GM21825 (cell line): ENCODE data around the gene INPP5E.

Source experiments
- ATAC-seq: cut with Tn5 transposase; IDR thresholded peaks from one replicate; pipeline ENCODE4 v1.9.1; 2021; ENCODE audit warnings: mild to moderate bottlenecking, moderate library complexity; ENCODE audit not compliant: unreplicated experiment

INPP5E gene

DNA sequence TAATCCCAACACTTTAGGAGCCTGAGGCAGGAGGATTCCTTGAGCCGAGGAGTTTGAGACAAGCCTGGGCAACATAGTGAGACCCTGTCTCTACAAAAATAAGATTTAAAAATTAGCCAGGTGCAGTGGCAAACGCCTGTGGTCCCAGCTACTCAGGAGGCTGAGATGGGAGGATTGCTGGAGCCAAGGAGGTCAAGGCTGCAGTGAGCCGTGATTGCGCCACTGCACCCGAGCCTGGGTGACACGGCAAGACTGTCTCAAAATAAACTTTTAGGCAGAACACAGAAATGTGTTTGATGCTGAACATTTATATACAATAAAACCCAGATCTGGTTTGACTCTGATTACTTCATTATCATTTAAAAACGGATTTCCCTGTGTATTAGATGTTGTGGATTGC, 34.2 kb downstream of the INPP5E start:
- no peak for ATAC-seq

DNA sequence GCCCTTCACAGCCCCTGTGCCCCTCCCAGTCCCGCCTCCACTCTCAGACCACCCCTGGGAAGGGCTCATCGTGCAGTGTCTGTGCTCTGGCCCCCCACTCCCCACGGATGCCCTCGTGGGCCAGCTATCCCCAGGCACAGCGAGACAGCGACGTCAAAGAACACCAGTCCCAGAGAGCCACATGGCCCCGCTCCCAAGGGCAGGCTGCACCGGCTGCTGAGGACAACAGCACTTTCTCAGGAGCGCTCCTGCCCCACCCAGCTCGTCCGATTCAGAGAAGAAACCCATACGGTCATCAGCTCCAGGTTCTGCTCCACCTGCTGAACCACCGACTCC, 34.9 kb downstream of the INPP5E start:
- no peak for ATAC-seq

DNA sequence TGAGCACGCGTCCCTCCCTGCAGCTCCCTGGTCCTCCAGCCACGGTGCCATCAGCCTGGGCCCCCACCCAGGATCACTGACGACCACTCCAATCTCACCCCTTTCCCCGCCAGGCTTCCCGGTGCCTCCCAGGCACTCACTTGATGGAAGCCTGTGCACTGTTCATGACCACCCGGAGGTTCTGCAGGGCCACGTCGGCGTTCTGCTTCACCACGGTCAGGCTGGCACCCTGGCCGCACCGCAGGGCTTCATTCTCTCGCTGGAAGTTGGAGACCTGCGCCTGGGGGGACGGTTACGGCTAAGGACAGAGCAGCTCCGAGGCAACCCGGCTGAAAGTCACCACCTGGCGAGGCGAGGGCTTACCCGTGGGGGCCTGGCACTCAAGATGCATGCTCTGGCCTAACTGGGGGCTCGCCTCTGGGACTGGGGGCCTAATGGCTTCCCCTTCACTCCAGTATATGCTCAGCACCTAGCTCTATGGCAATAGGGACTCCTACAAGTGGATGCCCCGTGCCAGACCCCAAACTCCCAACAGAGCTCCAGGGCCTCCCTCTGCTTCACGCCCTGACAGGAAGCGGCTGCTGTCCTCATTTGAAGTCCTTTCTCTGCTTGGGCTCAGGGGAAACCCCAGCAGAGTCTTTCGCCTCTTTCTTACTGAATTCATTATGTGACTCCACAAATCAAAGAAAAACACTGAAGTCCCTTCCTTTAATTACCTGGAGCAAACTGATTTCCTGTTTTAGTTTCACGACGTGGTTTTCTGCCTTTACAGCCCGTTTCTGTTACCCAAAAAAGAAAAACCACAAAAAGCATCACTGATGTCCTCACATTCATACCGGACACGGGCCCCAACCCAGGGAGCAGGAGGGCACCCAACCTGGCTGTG, 35.5 kb downstream of the INPP5E start:
- no peak for ATAC-seq

DNA sequence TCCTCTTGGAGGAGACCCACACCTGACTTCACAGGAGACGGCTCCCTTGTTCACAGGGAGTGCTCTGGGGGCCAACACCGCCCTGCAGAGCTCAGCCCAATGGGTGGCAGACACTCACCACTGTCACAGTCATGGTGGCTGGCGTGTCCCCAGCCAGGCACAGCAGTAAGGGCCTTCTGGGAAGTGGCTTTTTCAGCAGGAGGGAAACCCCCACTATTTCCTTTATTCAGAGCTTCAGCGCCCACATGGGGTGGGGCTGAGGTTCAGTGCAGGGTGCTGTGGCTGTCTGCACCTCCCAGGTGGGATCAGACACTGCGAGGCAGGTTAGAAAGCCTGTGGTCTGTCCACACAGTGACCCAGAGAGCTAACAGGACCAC, 36.1 kb downstream of the INPP5E start:
- peak; percentile 39 for ATAC-seq

DNA sequence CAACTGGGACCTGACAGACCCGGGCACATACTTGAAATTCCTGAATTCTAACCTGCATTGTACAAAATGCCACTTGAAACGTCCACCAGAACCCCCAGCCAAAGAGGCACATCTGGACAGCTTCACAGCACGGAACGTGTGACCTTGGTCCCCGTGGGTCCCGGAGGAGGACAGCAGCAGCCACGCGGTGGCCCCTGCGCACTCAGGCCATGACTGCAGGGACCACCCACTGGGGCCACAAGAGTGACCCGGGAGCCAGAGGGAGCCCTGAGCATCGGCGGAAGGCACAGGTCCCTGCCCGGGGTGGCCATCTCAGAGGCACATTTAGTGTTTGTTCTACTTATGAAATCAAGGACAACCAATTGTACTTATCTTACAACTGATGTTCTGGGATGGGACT, 37.6 kb downstream of the INPP5E start:
- ATAC-seq: no peak

DNA sequence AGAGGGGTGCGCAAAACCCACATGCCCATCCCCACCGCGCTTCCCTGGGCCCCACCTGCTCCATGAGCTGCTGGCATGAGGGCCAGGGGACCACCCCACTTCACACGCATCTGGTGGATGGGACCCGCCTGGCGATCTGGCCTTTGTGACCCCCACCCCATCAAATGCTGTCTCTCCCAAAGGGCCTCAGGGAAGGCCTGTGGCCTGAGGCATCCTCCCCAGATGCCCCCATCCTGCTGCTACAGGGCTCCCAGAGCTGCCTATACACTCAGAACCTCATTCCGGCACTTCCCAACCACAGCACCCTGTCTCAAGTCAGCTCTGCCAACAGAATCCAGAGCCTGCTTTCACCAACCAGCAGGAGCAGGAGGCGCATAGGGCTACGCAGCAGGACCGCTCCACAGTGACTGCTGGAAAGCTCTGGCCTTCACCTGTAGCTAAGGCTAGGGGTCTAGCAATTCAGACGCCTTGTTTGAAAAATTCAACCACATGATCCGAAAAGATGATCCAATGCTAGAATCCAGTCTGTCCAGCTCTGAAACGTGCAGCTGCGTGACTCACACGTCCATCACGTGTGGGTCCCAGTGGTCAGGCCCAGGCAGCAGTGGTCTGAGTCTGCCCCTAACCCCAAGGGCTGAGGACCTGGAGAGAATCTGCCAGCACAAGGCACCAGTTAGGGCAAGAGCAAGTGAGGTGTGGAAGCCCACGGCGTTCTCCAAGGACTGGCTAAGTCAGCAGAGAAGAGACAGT, 38.3 kb downstream of the INPP5E start:
- ATAC-seq: no peak

DNA sequence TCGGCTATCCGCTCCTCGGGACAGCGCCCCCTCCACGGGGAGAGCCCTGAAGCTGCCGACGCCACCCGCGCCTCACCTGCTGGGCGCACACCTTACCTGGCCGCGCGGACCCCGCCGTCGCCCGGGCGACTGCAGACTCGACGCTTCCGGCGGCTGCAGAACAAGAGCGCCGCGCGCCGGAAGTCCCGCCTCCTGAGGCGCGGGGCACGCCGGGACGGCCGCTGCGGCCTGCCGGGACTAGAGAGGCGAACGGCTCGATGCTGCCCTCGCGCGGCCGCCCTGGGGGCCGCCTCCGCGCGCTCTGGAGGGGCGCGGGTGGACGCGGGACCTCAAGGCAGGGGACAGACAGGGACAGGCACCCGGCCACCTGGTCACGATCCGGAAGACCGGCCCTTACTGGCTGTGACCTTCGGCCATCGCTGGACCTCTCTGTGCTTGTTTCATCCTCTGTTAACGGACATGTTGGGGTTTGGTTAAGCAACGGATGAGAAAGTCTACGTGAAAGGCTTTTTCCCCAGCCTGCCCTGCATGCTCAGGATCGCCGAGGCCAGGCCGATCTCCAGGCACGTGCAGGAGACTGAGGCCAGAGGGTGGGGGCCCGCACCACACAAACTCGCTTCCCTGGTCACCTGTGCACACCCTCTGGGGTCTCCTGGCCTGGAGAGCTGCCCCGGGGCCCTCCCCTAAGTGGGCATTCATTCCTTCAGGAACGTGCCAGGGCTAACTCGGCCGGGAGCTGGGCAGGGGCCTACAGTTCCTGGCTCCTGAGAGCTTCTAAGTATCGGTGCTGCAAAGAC, 39.4 kb downstream of the INPP5E start, which contains the start of gene SNAPC4:
SNAPC4 (minus strand) TSS at position 133 of the 797 bp plus-strand sequence. CDS start 1,742 bp downstream, outside the sequence.
- ATAC-seq: peak; percentile 57

DNA sequence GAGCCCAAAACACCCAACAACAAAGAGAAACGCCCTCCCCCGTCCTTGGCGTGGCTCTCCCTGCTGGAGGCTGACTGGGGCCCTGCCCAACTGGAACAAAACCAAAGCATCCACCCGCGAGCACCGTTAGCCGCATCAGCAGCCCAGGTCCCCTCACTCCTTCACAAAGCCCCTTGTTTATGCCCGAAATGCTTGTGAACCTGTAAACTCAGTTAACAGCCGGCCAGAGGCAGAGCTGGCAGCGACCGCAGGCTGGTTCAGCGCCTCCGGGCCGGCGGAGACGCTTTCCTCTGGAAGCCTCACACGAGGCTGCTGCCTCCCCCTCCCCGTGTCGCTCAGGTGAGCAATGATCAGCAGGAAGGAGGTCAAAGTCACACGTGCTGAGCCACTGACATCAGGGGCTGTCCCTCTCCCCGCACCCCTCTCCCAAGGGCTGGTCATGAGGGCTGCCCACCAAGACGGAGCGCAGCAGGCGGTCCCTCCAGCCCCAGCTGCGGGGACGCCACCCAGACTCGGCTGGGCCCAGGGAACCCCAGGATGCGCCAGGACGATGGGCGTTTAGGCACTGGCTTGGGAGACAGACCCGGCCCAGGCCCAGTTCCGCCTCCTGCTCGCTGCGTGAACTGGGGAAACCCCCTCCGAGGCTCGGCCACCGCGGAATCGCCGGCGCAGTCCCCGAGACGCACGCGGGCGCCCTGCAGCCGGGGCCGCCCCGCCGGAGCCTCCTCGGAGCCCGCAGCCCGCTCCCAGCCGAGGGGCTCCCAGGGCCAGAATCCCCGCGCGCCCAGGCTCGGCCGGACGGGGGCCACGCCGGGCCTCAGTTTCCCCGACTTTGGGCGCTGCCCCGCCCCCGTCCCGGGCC, 40.2 kb downstream of the INPP5E start:
- peak; percentile 30 for ATAC-seq

DNA sequence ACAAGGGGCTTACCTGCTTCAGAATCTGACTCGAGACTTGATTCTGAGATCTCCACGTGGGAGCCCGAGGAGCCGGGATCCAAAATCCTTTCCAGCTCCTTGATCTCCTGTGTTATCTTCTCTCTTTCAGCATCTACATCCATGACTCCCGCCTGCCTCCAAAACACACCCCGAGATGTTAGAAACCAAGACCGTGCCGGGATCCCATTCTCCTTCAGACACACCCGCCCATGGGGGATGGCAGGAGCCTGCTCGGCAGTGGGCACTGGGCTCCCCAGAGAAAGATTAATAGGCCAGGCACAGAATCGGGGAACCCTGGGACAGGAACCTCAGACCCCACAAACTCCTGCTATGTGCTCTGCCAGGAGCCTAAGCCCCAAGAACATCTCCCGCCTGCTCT, 41.4 kb downstream of the INPP5E start:
- no peak for ATAC-seq

DNA sequence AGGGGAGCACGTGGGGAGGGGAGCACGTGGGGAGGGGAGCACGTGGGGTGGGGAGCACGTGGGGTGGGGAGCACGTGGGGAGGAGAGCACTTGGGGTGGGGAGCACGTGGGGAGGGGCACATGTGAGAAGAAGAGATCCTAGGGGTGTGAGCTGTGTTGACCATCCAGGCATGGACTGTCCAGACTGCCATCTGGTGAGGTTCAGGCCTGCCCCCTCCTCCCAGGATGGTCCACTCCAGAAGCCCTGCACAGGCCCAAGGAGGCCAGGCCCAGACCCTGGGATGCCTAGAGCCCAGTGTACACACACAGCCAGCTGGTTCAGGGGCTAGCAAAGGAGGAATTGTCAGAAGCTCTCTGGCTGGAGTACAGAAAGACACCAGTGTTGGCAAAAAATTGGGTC, 42.0 kb downstream of the INPP5E start:
- no peak for ATAC-seq

DNA sequence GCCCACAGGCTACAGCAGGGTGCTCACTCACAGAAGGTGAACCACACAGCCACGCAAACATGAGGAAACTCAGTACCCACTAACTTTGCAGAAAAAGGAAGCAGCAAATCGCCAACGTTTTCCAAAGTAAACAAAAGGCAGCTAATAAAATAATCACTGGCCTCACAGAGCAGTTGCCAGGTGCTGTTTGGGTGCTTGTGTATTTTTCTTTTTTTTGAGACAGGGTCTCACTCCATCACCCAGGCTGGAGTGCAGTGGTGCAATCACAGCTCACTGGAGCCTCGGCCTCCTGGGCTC, 43.5 kb downstream of the INPP5E start:
- ATAC-seq: no peak

DNA sequence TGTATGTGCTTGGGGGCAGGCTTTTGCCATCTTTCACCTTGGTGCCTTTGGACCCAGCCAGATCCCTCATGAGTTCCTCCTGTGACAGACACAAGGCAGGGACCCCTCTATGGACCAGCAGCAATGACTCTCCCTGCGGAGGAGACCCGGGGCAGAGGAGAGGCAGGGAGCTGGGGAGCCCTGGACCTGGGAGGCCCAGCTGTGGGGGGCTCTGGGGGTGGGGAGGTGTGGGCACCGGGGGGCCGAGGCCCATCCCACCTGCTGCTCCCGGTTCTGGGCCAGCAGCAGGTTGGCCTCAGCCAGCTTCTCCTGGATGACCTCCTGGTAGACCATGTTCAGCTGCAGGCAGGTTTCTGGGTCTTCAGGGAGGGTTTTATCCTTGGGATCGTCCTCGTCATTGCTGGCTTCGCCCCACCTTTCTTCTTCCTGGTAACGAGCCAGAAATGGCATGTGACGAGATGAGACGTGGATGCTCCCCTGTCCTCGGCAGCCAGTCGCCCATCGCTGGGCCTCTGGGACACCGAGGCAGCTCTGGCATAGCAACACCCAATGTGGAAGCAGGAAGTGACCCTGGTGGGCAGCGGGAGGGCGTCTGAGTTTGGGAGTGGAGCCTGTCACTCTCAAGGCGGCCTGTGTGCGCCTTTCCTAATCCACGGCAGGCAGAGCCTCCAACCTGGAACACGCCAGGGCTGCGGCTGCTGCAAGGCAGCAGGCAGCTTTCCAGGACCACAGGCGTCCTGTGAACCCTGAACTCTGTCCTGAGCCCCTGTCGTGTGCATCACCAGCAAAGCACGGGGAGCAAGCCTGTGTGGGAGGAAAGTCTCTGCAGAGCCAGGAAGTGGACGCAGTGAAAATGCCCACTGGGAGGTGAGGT, 44.1 kb downstream of the INPP5E start:
- ATAC-seq: no peak

DNA sequence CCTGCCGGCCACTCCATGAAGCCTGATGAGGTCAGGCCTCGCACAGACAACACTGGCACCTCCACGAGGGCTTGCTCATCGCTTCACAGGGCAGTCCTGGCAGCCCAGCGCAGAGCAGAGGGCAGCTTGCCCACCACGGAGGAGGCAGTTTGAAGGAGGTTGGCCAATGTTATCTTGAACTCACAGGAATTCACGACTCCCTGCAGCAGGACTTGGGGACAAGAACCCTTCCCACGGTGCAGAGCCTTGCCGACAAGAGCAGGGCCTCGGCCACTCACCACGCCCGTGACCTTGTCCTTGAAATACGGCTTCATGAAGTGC, 44.7 kb downstream of the INPP5E start:
- ATAC-seq: no peak

DNA sequence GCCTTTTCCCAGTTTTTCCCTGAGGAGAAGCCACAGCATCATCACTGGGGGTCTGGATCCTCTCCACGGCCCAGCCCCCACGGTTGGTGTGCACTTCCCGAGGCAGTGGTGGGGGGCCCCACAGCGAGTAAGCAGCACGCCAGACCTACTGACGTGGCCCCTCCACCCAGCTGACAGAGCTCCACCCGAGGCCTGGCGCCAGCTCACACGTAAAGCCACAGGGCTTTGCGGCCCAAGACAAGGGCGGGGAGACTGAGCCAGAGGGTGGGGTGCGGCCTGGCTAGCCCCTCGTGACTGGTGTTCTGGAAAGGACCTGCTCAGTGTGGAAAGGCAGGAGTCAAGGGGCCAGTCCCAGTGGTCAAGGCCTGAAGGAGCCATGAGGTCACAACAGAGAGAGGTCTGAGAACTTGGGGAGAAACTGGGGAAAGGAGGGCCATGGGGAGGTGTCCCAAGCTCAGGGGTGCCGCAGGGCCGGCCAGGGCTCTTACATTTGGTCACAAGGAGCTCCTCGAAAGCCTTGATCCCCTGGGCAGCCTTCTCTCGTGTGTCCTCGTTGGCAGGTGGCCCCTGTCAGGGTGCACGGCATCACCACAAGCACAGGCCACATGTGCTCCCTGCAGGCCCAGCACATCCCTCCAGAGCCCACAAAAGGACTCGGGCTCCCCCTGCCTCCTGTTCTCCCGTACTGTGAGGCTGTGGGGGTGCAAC, 45.2 kb downstream of the INPP5E start:
- no peak for ATAC-seq

DNA sequence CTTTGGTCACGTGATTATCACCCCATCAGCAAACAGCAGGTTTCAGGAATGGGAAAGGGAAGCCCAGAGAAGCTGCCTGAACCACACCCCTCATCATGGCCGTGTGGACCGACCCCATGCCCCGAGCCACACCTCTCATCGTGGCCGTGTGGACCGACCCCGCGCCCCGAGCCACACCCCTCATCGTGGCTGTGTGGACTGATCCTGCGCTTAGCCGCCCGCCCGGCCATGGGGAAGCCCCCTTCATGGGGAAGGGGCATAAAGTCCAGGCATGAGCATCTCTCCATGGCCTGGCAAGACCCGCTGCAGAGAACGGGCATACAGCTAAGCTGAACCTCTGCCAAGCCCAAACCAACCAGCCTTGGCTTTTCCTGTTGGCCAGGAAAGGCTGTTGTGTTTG, 46.1 kb downstream of the INPP5E start:
- ATAC-seq: no peak

DNA sequence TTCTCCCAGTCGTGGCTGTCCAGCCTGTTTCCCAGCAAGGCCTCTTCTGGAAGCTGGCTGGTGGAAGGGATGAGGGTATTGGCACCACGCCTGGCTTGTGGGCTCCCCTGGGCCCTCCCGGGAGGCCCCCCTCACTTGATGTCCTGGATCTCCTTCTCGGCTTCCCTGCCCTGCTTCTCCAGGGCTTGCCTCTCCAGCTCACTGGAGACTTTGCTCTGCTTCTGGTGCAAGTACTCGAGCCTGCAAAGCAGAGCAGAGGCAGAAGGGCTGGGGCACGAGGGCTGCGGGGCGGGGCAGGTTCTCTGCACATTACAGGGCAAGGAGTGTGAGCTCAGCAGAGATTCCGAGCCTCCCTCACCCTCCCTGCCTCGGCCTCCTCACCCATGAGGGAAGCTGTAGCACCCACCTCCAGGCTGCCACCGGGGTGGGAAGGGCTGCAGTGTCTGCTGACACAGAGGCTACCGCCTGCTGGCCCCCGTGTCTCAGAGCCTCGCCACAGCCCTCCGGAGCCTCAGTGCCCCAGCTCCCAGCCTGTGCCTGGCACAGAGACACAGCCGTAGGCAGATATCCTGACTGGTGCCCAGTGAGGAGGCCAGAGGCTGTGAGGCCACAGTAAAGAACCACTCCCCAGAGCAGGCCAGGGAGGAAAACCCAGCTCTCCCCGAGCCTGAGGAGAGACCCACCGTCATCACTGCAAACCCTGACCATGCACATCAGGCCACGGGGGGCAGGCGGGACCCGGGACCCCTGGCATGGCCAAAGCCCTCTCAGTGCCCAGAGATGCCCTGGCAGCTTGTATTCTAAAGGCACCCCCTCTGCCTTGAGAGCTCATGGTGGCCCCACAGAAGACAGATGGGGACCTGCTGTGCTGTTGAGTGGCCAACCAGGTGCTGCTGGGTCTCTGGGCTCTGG, 46.9 kb downstream of the INPP5E start:
- no peak for ATAC-seq

DNA sequence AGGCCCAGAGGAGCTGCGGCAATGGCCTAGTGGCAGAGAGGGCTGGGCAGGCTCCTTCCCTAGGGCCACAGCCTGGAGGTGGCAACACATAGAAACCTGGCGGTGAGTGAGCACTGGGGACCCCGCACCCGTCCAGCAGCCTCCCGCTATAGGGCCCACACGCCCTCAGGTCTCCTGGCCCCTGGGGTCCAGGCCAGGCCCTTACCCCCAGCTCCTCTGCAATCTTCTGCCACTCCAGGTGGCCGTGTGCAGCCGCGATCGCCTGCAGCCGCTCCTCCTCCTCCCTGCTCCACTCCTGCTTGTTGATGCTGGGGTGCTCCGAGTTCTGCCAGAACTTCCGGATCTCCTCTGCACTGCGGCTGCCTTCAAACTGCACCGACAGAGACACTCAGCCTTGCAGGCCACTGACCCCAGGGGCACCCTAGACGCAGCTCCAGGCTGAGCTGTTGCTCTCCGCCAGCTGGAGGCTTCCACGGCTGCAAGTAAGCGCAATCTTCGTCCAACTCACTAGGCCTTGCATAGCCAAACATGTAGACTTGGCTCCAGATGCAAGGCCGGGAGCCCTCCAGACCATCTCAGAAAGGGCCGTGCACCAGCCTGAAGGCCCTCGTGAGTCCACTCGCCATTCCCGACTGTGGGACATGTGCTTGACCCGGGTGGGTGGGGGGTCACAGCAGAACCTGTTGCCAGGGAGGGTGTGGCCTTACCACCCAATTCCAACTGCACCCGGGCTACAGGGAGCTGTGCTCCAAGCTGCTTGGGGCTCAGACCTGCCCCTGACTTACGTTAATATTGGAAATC, 47.7 kb downstream of the INPP5E start:
- ATAC-seq: no peak
